H9 (cell line): ENCODE data around the gene NKAIN2. TPM values are rescaled to one million over a fixed set of nuclear protein-coding genes. Genes with fewer than 3 reads are reported as not detected.

ENCODE experiments used
- DNase-seq: peaks from one replicate; pipeline ENCODE4 v3.0.0-alpha.2; 2017
- H2AFZ ChIP-seq: one replicate; pipeline ENCODE4 v1.6.1; 2013; ENCODE audit warnings: mild to moderate bottlenecking, low read length, control low read depth, moderate library complexity
- H2AK5ac ChIP-seq: 2 replicates; pipeline ENCODE4 v1.6.1; 2013; ENCODE audit warnings: low read length, control low read depth, mixed read lengths; ENCODE audit not compliant: insufficient read length
- H2BK120ac ChIP-seq: one replicate; pipeline ENCODE4 v1.6.1; 2013; ENCODE audit warnings: low read depth, mild to moderate bottlenecking, low read length, control low read depth, inconsistent platforms; ENCODE audit not compliant: poor library complexity, severe bottlenecking
- H2BK12ac ChIP-seq: 2 replicates; pipeline ENCODE4 v1.6.1; 2013; ENCODE audit warnings: low read length, control low read depth, mixed read lengths, low read depth; ENCODE audit not compliant: insufficient read length
- H2BK15ac ChIP-seq: 2 replicates; pipeline ENCODE4 v1.6.1; 2013; ENCODE audit warnings: low read depth, low read length, control low read depth
- H2BK20ac ChIP-seq: one replicate; pipeline ENCODE4 v1.6.1; 2013; ENCODE audit warnings: low read depth, mild to moderate bottlenecking, low read length, control low read depth, inconsistent platforms; ENCODE audit not compliant: poor library complexity, severe bottlenecking
- H2BK5ac ChIP-seq: 2 replicates; pipeline ENCODE4 v1.6.1; 2013; ENCODE audit warnings: low read length, control low read depth, mixed read lengths; ENCODE audit not compliant: insufficient read length
- H3K14ac ChIP-seq: 2 replicates; pipeline ENCODE4 v1.6.1; 2013; ENCODE audit warnings: low read length, control low read depth; ENCODE audit not compliant: insufficient read depth
- H3K18ac ChIP-seq: 2 replicates; pipeline ENCODE4 v1.6.1; 2013; ENCODE audit warnings: low read depth, mild to moderate bottlenecking, mixed read lengths, low read length, control low read depth; ENCODE audit not compliant: insufficient read length
- H3K23ac ChIP-seq: 2 replicates; pipeline ENCODE4 v1.6.1; 2013; ENCODE audit warnings: low read length, control low read depth, mixed read lengths, low read depth; ENCODE audit not compliant: insufficient read length
- H3K23me2 ChIP-seq: 2 replicates; pipeline ENCODE4 v1.6.1; 2013; ENCODE audit warnings: low read depth, mild to moderate bottlenecking, mixed read lengths, low read length, control low read depth; ENCODE audit not compliant: insufficient read length, poor library complexity, severe bottlenecking
- H3K27ac ChIP-seq: 2 replicates; pipeline ENCODE4 v1.5.1; 2013; ENCODE audit warnings: low read length, control low read depth, mixed read lengths, low read depth; ENCODE audit not compliant: insufficient read length
- H3K27me3 ChIP-seq: 2 replicates; pipeline ENCODE4 v1.6.1; 2013; ENCODE audit warnings: low read length, control low read depth, inconsistent platforms; ENCODE audit not compliant: insufficient read depth
- H3K4ac ChIP-seq: 2 replicates; pipeline ENCODE4 v1.6.1; 2013; ENCODE audit warnings: low read depth, mild to moderate bottlenecking, control low read depth, inconsistent platforms, low read length, moderate library complexity
- H3K4me1 ChIP-seq: 2 replicates; pipeline ENCODE4 v1.6.1; 2013; ENCODE audit warnings: low read length, control low read depth, inconsistent platforms; ENCODE audit not compliant: insufficient read depth
- H3K4me2 ChIP-seq: 2 replicates; pipeline ENCODE4 v1.6.1; 2013; ENCODE audit warnings: low read length, control low read depth, mixed read lengths; ENCODE audit not compliant: insufficient read length, insufficient read depth
- H3K56ac ChIP-seq: 2 replicates; pipeline ENCODE4 v1.6.1; 2013; ENCODE audit warnings: low read depth, mild to moderate bottlenecking, mixed read lengths, low read length, control low read depth; ENCODE audit not compliant: insufficient read length
- H3K79me1 ChIP-seq: 2 replicates; pipeline ENCODE4 v1.6.1; 2013; ENCODE audit warnings: low read depth, mild to moderate bottlenecking, moderate library complexity, low read length, control low read depth, inconsistent platforms; ENCODE audit not compliant: insufficient read depth, poor library complexity, severe bottlenecking
- H3K79me2 ChIP-seq: 2 replicates; pipeline ENCODE4 v1.6.1; 2013; ENCODE audit warnings: low read length, control low read depth, inconsistent platforms; ENCODE audit not compliant: insufficient read depth
- H3K9ac ChIP-seq: 2 replicates; pipeline ENCODE4 v1.6.1; 2013; ENCODE audit warnings: low read length, control low read depth, mixed read lengths; ENCODE audit not compliant: insufficient read length; ENCODE audit errors: extremely low read depth
- H3K9me3 ChIP-seq: one replicate; pipeline ENCODE4 v1.6.1; 2013; ENCODE audit warnings: low read depth, low read length, inconsistent platforms; ENCODE audit not compliant: control insufficient read depth
- H3T11ph ChIP-seq: one replicate; pipeline ENCODE4 v1.6.1; 2013; ENCODE audit warnings: mild to moderate bottlenecking, low read length, control low read depth, inconsistent platforms
- H4K20me1 ChIP-seq: one replicate; pipeline ENCODE4 v1.6.1; 2013; ENCODE audit not compliant: control insufficient read depth, insufficient read length, insufficient read depth
- H4K5ac ChIP-seq: 2 replicates; pipeline ENCODE4 v1.6.1; 2013; ENCODE audit warnings: low read depth, mild to moderate bottlenecking, mixed read lengths, low read length, control low read depth; ENCODE audit not compliant: insufficient read length
- H4K8ac ChIP-seq: replicated peaks from 2 replicates; pipeline ENCODE4 v1.6.1; 2013; ENCODE audit warnings: low read length, control low read depth, mixed read lengths, low read depth; ENCODE audit not compliant: insufficient read length
- H4K91ac ChIP-seq: 2 replicates; pipeline ENCODE4 v1.6.1; 2013; ENCODE audit warnings: low read depth, mild to moderate bottlenecking, moderate library complexity, mixed read lengths, low read length, control low read depth; ENCODE audit not compliant: insufficient read length
- H3K27ac Mint-ChIP-seq, 3 experiments: 2 replicates in 2 of 3; 3 replicates in 1 of 3; pipeline ENCODE4 v1.8.0; 2020 to 2021; ENCODE audit warnings: mixed read lengths in 3 of 3, mild to moderate bottlenecking in 1 of 3, moderate library complexity in 1 of 3
- H3K27me3 Mint-ChIP-seq: 2 replicates; pipeline ENCODE4 v1.8.0; 2021; ENCODE audit warnings: low read depth, mild to moderate bottlenecking, moderate library complexity, mixed read lengths
- H3K36me3 Mint-ChIP-seq, 3 experiments: 2 replicates in 2 of 3; 3 replicates in 1 of 3; pipeline ENCODE4 v1.8.0; 2020 to 2021; ENCODE audit warnings: low read depth in 3 of 3, mixed read lengths in 3 of 3; ENCODE audit not compliant: insufficient read depth in 1 of 3
- H3K4me1 Mint-ChIP-seq, 2 experiments: 2 replicates each; pipeline ENCODE4 v1.8.0; 2020; ENCODE audit warnings: mixed read lengths in 2 of 2
- H3K4me3 Mint-ChIP-seq, 2 experiments: 2 replicates in 1 of 2; 3 replicates in 1 of 2; pipeline ENCODE4 v1.8.0; 2020 to 2021; ENCODE audit warnings: mild to moderate bottlenecking in 2 of 2, mixed read lengths in 2 of 2, moderate library complexity in 1 of 2
- H3K9me3 Mint-ChIP-seq, 2 experiments: 2 replicates in 1 of 2; 3 replicates in 1 of 2; pipeline ENCODE4 v1.8.0; 2020; ENCODE audit warnings: mild to moderate bottlenecking in 2 of 2, mixed read lengths in 2 of 2, moderate library complexity in 1 of 2
- CTCF ChIP-seq: fragments of 200-600 bp; sonication (generic); conservative IDR thresholded peaks from 3 replicates; pipeline ENCODE4 v1.8.0; 2021; ENCODE audit warnings: antibody characterized with exemption, mild to moderate bottlenecking
- total RNA-seq: library from RNA; stranded (reverse); gene quantifications from 2 replicates; pipeline ENCODE4 v1.2.1, GENCODE V29; 2021

The NKAIN2 gene
- total RNA-seq, 1 experiment from 2014 or later = 0.17 TPM

GRCh38 chr6:124078169-124078568 is 274.5 kb downstream of the NKAIN2 start:
- H3K4me2 ChIP-seq = no peak overlapping the region
- no peak overlapping the region for H3K23ac ChIP-seq
- H3K9ac ChIP-seq = no peak overlapping the region
- H2BK120ac ChIP-seq = no peak overlapping the region
- no peaks in the 10 kb centered on the region for H3K9me3 ChIP-seq
- no peak overlapping the region for H2BK20ac ChIP-seq
- no peaks in the 10 kb centered on the region for H4K20me1 ChIP-seq
- H3K27ac ChIP-seq = no peak overlapping the region
- Mint-ChIP-seq H3K27ac (no peak overlapping the region), H3K4me1 (peaks cover 7 to 10% of the 10 kb centered on the region in 2 experiments), H3K4me3 (no peak overlapping the region), H3K9me3 (no peaks in the 10 kb centered on the region), H3K27me3 (no peaks in the 10 kb centered on the region), H3K36me3 (no peaks in the 10 kb centered on the region)
- H3K4me1 ChIP-seq = peaks cover 3% of the 10 kb centered on the region; the same call in 1 of the 2 replicates
- H2BK12ac ChIP-seq = no peak overlapping the region
- no peaks in the 10 kb centered on the region for H3K27me3 ChIP-seq
- no peak overlapping the region for H3K4ac ChIP-seq
- H3K56ac ChIP-seq = no peak overlapping the region
- H3K23me2 ChIP-seq = no peaks in the 10 kb centered on the region
- H2BK5ac ChIP-seq = no peak overlapping the region
- H3K79me2 ChIP-seq = no peaks in the 10 kb centered on the region
- H3K14ac ChIP-seq = no peak overlapping the region
- H3K79me1 ChIP-seq = no peaks in the 10 kb centered on the region
- H2BK15ac ChIP-seq = no peak overlapping the region
- no peak overlapping the region for H2AFZ ChIP-seq
- TF ChIP-seq CTCF = no peak
- H4K8ac ChIP-seq = no peak overlapping the region
- H2AK5ac ChIP-seq = no peak overlapping the region
- no peak for DNase-seq
- no peak overlapping the region for H3K18ac ChIP-seq
- H4K5ac ChIP-seq = no peak overlapping the region
- H4K91ac ChIP-seq = no peak overlapping the region
- H3T11ph ChIP-seq = no peak overlapping the region
